ENCODE results near the gene MAP1S. TPM values are rescaled to one million over a fixed set of nuclear protein-coding genes. Genes with fewer than 3 reads are reported as not detected.

MAP1S gene
- total and polyA plus RNA-seq, 2 of the 8 experiments (the other 6 are each of a cell fraction or from before 2014, with no cell fraction given), result 66.7 to 115 TPM

DNA sequence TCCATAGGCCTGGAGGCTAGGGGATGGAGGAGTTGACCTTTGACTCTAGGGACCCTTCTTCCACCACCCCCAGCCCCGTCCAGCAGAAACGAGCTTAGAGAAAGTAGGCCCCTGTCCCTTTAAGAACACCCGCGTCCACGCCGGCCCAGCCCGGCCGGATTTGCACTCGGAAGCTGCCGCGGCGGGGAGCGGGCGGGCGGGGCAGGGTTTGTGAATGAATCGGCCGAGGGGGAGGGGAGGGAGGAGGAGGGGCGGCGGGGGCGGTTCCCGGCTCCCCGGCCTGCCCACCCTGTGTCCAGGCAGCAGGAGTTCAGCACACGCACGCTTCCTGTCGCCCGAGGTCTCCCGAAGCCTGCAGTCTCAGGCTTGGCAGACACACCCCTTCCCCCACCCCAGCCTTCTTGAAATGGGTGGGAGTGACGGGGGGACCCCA, 32.7 kb upstream of the MAP1S start (continued):
- TF ChIP-seq SRF (IDR thresholded peaks at IDR 0.05; ENCODE audit: low read depth, low read length), result no peak
